ENCODE results near the gene RAB30.
A peak's percentile ranks its signal among the peaks of the same experiment; 100 is the strongest.

RAB30 gene

GRCh38 chr11:83071567-83072349 lies at the start of gene RAB30:
TSS of gene RAB30 (minus strand) at chr11:83071897. CDS start at chr11:82997316, 74,581 bp downstream.
- peak; percentile 94 for DNase-seq

DNA sequence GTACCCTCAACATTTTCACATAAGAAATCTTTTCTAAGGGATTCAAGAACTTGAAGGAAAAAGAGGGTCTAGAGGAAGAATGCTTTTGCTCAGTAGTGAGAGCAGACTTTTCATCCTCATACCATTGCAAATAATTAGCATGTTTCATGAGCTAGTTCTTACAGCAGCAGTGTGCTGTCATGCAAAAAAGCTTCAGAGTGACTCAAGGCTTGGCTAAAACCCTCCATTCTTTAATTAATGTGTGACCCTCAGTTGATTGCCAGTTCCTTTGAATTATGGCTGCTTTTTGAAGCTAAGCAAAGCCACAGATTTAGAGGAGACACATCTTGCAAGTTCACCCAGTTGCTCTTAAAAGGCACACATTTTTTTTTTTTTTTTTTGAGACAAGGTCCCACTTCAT lies 48.6 kb upstream of the RAB30 start:
- DNase-seq: no peak

GRCh38 chr11:83119216-83119615 lies 47.5 kb upstream of the RAB30 start:
- no peak for DNase-seq

GRCh38 chr11:83118814-83119213 lies 47.1 kb upstream of the RAB30 start:
- no peak for DNase-seq

GRCh38 chr11:83116015-83116641 lies 44.4 kb upstream of the RAB30 start:
- no peak for DNase-seq

GRCh38 chr11:83115551-83115950 lies 43.9 kb upstream of the RAB30 start:
- DNase-seq: no peak

DNA sequence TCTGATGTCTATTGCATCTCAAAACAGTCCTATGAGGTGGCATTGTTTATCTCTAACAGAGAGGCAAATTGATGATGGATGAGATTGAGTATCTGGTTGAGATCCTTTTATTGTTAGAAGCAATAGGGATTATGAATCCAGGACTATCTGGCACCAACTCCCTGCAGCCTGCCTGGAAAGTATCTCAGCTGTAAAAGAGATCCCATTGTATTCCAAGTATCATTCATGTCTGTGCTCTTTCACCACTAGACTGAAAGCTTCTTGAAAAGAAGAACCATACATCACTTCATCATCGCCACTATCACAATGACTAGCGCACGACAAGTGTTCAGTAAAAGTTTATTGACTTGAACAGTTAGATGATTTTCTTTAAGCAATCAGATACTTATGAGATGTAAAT lies 43.3 kb upstream of the RAB30 start:
- DNase-seq: no peak

GRCh38 chr11:83112886-83113285 lies 41.2 kb upstream of the RAB30 start:
- no peak for DNase-seq

- DNase-seq: no peak
Observed at GRCh38 chr11:83105168-83105567, 33.5 kb upstream of the RAB30 start.

DNA sequence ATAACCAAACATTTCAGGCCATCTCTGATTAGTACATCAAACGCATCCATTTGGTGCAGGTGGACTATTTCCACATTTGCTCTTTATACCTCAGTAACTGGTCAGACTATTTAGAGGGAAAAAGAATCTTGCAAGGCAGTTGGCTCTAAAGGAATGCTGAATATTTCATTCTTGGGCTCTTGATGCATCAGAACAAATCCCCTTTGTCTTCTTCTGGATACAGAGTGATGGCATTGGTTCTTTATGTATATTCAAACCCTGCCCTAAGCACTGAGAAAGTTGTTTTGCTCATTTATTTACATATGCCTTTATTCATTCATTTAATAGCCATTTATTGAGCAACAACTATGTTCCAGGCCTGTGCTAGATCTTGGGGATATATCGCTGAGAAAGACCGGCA lies 31.1 kb upstream of the RAB30 start:
- no peak for DNase-seq

DNA sequence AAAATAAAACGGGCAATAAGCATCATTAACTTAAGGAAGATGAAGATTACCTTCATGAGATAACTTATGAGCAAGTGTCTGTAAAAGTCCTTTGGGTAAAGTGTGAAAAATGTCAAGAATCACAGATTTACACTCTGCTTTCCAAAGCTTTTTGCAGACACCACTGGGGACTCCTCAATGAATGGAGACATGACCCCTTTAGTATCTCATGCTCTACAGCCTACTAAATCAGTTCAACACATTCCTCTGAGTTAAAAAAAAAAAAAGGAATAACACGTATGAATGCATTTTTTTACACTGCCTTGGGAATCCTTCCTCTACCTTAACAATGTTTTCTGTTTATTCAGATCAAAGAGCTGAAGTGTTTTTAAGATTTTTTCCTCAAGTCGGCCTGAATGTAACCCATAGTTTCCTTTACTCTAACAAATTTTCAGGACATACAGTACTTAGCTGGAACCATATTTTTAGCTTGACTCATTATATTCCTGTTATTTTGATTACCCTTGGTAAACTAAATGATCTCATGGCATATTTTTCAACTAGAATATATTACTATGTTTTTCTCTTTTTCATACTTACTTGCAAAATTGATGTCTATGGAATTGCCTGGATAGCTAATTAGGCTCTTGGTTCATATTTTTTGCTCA lies 25.9 kb upstream of the RAB30 start:
- no peak for DNase-seq

DNA sequence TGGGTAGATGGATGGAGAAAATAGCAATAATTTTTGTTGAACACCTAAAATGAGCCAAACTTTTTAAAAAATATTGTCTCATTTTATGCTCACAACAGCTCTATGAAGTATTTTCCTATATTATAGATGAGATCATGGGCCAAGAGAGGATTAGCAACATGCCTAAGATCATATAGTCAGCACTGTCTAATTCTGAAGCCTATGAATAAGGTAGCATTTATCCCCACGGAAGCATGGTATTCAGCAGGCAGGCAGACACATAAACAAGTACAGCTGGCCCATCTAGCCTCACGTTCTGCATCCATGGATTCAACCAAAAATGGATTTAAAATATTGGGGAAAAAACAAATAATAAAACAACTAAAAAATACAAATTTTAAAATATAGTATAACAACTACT lies 21.9 kb upstream of the RAB30 start:
- DNase-seq: no peak

GRCh38 chr11:83092488-83093384 lies 21.0 kb upstream of the RAB30 start:
- no peak for DNase-seq

DNA sequence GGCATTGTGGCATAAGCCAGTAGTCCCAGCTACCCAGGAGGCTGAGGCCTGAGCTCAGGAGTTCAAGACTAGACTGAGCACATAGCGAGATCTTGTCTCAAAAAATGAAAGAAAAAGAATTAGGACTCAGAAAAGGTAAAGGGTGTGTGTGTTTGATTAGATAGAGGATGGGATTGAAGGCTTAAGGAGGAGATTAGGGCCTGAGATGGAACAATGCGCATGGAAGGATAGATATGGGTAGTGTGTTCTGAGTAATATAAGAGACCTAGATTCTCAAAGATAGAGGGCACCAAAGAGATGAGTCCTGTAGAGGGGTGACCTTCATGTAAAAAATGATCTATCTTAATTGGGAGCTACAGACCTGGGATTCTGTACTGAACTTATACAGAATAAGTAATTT lies 17.3 kb upstream of the RAB30 start:
- DNase-seq: no peak

- no peak for DNase-seq
Observed at GRCh38 chr11:83087035-83087434, 15.3 kb upstream of the RAB30 start.

DNA sequence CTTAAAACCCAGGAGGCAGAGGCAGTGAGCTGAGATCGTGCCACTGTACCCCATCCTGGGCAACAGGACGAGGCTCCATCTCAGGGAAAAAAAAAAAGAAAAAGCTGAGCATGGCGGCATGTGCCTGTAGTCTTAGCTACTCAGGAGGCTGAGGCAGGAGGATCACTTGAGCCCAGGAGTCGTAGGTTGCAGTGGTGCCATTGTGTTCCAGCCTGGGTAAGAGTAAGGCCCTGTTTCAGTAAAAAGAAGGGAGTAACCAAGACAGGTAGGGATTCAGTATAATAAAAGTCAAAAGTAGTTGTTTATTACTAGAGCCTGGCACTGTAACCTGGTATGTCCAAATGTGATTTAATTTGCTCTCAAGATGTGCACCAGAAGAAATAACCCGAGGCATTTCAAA lies 8.1 kb upstream of the RAB30 start:
- DNase-seq: no peak

DNA sequence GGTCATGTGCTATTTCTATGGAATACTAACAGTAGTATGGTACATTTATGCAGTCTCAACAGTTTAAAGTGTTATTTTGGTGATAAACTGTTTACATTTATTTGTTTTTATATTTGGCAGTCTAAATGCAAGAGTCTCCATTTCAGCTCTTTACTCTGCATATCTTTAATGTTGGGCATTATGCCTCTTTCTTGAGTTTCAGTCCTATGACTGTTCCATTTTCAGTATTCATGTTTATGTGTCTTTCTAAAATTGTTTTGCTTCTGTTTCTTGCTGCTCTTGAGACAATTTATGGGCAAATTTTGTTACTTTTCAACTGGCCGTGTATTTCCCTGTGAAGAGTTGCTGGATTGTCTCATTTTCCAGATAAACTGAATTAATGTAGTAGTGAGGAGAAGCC lies 6.6 kb upstream of the RAB30 start:
- no peak for DNase-seq

DNA sequence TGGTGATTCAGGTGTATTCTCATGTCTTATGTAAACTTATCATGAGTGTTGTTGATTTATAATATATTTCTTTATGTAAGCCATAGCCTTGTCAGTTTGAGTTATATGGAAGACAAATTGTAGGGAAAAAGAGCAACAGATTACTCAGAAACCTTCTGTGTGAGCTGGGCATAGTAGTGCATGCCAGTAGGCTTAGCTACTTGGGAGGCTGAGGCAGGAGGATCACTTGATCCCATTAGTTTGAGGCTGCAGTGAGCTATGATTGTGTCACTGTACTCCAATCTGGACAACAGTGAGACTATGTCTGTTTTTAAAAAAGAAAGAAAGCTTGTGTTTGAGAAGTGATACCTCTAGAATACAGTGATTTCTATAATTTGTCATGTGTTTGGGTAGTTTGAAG lies 2.2 kb upstream of the RAB30 start:
- DNase-seq: no peak

DNA sequence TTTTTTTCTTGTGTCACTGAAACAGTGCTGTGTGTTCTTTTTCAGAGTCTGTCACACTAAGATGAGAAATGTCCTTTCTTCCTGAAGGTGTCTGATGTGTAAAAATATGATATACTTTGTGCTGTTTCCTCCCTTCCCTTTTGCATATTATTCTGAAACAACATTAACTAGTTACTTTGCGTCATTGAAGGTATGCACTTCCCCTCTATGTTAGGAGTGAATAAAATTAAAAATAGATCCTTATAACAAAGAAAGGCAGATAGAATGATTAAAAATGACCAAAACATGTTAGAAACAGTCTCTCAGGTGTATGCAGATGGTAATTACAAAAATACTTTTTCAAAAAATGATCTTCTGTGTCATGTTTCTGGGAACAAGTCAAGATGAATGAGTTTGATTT lies 1.6 kb upstream of the RAB30 start:
- no peak for DNase-seq

DNA sequence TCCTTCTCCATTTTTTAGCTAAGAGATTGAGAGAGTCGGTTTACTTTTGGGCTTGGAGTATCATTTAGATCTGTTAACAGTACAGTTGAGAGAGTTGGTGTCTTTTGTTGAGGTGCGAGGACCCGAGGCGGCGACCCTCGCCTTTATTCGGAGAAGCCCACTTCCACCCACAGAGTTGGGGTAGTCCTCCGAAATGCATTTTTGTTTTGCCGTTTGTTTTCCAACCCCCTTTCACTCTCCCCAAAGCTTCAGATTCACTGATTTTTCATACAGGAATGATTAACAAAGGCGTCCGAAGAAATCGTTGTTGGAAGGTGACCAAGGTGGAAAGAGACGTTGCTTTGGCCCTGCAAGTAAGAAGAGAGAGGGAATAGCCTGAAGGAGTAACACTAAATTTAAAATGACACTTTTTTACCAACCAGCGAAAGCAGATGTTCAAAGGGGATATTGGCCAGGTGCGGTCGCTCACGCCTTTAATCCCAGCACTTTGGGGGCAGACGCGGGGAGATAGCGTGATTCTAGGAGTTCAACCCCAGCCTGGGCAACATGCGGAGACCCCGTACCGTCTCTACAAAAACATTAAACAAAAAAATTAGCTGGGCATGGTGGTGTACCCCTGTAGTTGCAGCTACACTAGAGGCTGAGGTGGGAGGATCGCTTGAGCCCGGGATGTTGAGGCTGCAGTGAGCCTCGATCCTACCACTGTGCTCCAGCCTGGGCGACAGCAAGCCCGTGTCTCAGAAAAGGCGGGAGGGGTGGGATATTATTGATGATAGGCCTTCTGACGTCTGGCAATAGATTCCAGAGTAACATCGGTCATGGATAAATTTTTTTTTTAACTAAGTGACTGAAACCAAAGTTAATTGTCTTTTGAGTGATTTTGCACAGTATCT lies 899 bp upstream of the RAB30 start:
- DNase-seq: no peak

- DNase-seq: peak; percentile 51
Observed at GRCh38 chr11:83070731-83071566, 748 bp downstream of the RAB30 start.

Measured in right forelimb (tissue), 1 donor.